NCI-H774 (cell line): Measurements from ENCODE around the gene SLC13A2.

Source experiments
- DNase-seq: peaks from one replicate; lab custom pipeline; 2025; lab: John Stamatoyannopoulos, UW

The SLC13A2 gene

DNA sequence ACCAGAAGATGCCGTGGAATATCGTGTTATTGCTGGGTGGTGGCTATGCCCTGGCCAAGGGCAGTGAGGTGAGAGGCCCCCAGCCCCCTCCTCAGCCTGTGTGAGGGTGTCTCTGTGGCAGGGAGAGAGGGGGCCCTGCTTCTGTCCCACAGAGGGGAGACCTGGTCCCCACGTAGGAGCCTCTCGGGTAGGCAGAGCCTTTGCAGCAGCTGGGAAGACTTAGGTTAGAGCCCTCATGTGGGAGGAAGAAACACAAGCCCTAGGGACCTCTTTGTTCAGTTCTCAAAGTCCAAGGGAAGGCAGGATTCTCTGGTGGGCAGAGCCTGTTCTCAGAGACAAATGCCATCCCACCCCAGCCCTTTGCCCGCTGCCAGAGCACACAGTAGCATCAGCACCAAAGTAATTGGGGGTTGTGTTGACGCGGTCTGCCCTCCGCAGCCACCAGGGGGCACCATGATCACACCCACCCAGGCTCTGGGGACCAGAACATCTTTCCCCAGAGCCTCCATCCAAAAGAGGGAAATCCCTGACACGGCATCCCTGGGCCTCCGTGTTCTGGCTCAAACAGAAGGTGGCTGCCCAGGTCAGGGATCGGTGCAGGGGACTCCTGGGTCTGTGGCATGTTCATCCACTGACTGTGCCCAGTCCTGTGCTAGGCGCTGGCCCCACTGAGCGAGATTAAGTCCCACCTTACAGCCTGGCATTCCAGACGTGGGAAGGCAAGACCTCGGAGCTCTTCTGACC is 21.2 kb downstream of the SLC13A2 start:
- DNase-seq = peak; percentile 53

DNA sequence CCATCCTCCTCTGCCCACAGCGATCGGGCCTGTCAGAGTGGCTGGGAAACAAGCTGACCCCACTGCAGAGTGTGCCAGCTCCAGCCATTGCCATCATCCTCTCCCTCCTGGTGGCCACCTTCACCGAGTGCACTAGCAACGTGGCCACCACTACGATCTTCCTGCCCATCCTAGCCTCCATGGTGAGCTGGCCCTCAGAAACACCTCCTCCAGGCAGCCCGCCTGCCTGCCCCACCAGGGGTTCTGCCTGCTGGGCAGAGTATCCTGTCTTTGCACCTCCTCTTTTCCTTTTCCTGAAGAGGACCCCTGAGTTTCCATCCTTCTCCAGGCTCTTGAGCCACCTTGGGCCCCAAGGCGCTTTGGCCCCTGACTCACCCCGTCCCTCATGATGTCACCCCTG is 22.2 kb downstream of the SLC13A2 start:
- no peak for DNase-seq

DNA sequence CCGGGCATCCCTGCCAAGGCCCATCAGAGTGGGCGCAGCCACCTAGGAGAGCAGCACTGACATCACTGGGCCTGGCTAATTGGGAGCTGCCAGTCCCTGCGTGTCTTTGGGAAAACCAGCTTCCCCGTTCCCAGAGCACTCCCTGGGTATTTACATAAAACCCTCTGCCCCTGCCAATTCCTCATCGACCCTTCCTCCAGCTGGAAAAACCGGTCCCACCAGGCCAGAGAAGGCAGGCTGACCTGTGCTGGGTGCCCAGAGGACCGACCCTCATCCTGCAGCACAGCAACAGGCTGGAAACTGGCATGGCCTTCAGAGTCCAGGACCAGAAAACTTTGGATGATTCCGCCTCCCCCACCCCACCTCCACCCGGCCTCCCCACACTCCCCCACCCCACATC is 24.5 kb downstream of the SLC13A2 start:
- peak; percentile 8 for DNase-seq

DNA sequence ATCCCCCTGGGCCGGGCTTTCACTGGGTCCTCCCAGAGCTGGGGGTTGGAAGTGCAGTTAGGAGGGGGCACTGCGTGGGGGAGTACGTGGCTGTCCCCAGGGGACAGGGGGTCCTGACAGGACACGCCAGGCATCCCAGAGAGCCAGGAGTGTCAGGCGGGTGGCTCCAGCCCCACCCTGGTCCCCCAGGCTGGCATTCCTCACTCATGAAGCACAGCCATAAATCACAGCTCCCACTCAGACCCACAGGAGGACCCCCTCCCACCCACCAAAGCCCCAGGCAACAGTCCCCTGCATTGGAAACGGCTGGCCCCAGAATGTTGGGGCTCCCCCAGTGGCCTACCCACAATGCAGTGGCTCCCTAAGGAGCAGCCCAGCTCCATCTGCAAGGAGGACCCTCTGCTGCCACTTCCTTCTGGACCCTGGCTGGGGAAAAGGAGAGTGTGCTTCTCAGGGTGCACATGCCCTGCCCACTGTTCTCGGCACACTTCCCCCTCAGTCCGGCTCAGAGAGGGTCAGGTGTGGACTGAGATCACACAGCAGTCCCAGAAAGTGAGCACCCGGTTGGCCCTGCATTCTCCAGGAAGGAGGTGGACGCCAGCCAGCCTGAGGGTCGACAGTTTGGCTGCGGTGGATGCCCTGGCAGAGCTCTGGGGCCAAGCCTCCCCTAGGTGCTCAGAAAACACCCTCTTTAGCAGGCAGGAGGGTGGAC is 25.4 kb downstream of the SLC13A2 start:
- DNase-seq = no peak

DNA sequence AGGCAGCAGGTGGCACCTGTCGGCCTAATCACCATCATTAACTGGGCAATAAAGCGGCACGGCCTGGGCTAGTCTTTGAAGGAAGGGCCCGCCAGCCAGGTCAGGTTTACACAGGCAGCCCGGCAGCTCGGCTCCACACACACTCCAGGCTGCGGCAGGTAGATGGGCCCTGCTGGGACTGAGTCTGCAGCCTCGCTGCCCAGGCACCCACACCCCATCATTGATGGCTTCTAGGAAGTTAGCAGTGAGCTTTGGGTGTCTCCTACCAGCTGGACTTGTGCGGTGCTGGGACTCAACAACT is 25.9 kb downstream of the SLC13A2 start:
- DNase-seq = peak; percentile 75

DNA sequence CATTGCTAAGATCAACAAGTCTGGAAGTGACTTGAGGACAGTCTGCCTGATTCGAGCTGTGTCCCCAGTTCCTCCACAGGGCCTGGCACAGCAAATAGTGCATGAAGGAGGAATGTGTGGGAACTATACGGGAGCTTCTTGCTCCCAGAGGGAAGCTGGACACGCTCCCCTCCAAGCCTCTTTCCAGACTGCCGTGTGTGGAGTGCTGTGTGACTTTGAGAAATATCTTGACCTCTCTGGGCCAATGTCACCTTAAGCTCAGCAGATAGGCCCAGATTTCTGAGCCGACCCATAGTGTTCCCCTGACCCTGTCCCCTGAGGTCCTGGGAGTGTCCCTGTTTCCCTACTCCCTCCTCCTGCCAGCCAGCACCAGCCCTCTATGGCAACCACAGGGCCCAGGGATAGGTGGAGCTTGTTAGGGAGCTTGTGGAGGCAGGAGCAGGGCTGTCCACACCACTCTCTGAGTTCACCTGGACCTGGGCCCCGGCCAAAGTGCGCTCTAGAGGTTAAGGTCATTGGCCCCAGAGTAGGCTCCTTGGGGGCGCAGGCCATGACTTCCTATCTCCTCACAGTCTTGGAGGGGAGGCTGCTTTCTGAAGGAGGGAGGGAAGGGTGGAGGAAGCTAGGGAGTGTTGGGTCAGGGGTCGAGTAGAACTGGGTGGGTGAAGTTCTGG is 26.4 kb downstream of the SLC13A2 start:
- no peak for DNase-seq

DNA sequence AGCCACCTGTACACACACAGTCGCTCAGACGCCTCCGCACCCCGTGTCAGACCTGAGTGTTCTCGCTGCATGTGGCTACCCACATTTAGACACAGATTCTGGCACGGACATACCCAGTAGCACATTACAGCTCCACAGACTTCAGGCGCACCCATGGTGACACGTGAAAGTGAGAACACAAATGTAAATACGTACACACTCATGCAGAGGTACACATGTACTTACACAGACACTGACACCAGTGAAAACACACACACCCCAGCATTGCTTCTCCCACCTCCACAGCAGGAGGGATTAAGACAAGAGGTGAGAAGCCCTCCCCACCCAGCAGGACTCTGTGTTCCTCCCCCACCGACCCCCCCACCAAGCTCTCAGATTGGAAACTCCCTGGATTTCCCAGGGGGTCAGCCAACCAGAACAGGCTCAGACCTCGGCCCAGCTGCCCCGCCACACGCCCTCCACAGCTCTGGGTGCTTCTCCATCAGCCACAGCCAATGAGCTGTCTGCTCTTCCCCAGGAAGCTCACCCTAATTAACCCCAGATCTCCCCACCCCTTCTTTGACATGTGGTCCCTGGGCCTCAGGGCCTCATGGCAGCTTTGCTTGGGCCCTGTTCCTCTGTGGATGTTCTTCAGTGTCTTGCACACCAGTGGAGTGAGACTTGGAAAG is 27.4 kb downstream of the SLC13A2 start:
- no peak for DNase-seq

DNA sequence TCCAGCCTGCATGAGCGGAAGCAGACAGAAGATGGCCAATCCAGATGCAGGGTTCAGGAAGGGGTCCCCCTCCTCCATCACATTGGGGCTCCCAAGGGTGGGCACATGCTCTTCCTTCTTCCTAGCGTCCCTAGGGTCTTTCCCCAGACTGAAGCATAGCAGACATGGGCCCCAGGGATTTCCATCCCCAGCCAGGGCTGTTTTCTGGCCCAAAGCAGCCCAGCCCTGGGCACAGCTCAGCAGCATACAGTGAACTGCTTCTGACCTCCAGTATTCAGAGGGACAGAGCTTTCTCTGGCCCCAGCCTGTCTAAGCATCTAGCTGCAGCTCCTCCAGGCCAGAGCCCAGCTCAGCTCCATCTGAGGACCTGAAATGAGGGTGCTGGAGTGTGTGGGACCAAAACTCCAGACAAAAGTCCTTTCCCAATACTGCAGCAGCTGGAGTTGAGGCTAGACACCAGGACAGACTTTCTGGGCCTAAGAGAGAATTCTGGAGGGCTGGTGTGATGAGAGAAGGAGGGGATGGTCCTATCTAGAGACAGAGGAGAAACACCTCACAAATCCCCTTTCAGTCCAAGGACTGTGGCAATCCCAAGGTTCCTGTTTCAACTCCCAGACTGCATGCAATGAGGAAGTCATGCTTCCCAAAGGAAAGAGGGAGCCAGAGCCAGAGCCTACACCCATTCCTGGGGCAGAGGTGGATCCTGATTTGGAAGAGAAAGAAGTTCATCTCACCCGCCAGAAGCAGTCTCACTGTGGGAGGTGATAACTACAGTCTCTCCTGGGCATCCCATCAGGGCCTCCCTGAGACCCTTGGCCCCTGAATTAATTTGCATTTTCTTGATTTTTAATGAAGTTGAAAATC is 28.2 kb downstream of the SLC13A2 start:
- DNase-seq = no peak

DNA sequence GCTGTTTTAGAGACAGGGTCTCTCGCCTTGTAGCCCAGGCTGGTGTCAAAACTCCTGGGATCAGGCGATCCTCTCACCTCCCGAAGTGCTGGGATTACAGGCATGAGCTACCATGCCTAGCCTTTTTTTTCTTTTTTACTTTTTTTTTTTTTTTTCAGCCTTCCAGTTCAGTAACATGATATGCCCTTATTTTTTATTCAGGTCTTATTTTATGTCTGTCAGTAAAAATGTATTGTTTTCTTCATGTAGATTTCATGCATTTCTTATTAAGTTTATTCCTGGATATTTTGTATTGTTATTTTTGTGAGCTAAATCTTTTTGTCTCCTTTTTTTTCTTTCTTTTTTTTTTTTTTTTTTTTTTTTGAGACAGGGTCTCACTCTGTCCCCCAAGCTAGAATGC is 30.0 kb downstream of the SLC13A2 start:
- DNase-seq = no peak

DNA sequence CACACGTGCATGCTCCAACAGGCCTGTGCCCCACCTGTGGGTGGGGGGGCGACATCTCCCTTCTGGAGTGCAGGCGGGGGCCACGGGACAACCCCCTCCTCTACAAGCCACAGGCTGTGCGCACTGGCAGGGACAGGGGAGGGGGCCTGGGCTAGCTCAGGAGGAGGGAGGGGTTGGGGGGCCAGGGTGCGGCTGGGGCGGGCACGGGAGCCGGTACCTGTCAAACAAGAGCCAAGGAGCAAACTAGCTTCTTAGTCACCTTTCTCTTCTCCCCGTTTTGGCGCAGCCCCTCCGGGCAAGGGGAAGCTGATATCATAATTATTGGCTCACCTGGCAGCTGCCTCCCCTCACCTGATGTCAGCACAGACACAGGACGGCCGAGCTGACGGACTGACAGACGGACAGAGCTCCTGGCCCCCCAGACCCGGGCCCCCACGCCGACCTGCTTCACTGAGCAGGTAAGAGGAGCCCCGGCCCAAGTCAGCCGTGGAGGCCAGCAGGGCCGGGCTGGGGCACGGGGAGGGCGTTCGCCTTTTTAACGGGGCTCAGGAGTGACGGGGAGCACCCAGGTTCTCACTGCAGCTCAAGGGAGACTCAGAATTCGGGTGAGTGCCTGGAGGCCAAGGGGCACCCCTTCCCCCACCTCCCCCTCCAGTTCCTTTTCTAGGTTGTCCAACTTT is 32.7 kb downstream of the SLC13A2 start, which contains the start of gene FOXN1:
FOXN1 (plus strand) TSS at position 363 of the 680 bp plus-strand sequence. CDS start 17,622 bp downstream, outside the sequence.
- no peak for DNase-seq

DNA sequence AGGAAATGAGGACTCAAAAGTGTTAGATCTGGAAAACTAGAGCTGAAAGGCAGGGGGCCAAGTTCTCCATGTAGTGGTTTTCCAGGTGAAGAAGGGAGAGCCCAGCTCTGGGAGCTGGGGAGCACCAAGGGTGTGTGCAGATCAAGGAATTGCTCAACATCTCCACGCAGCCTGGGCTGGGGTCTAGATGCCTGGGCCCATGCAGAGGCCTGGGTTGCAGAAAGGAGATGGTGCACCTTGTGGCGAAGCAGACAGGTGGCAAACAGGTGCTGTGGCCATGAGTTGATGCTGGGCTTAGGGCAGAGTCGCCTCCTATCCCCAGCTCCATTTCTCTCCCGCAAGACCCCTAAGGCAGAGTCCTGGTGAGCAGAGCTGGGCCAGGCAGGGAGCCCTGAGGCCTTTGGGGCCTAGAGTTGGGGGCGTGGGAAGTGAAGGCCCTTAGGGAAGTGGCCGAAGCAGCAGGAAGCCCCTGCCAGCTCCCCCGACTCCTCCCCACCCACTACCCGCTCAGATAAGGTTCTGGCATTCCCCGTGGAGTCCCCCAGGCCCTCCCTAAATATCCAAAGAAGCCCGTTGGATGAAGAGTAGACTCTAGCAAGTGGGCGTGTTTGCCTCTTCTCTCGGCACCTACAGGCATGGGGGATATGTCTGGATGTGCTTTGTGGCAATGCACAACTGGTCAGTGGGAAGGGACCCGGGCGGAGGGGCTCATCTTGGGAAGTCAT is 33.5 kb downstream of the SLC13A2 start:
- DNase-seq = no peak

DNA sequence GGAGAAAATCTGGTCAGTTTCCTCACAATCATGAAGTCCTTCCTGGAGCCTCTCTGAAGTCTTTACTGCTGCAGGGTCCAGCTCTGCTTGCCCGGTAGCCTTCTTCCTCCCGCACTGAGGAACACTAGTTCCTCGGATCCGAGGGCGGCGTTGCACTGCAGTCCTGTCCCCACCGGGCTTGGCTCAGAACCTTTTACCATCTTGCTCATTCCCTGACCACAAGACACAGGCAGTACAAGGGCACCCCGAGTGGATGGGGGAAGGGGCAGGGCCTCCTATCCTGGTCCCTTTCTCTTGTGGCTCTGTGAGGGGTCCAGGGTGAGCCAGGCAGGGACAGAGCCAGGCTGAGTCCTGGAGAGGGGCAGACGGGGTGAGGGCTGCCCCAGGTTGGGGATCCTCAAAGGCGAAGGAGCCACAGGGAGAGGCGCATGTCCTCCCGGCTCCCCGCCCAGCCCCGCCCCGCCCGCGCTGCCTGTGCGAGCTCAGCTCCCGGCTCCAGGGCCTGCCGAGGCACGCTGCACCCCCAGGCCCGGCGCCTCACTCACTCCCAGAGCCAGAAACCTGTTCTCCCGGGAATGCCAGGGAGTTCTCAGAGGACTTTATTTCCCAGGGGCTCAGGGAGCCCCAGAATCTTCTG is 34.2 kb downstream of the SLC13A2 start:
- no peak for DNase-seq

DNA sequence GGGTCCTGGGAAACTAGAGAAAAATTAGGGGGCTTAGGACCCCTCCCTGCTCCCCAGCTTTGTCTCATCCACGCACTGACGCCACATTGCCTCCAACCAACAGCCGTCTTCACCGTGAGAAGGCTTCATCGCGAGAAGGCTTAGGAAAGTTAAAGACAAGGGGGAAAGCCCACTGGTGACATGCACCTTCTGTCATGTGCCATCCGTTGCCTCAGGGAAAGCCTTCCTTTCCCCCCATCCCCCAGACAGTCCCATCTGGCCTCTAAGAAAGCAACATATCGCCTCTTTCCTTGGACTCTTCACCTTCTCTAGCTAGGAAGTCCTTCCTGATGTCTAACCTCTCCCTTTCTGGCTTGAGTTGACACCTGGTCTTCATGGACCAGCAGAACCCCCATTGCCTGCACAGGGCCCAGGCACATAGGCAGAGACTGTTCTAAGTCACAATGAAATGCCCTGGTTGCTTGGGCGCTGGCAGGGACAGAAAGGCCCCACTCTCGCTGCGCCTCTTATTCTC is 34.8 kb downstream of the SLC13A2 start:
- DNase-seq = no peak

DNA sequence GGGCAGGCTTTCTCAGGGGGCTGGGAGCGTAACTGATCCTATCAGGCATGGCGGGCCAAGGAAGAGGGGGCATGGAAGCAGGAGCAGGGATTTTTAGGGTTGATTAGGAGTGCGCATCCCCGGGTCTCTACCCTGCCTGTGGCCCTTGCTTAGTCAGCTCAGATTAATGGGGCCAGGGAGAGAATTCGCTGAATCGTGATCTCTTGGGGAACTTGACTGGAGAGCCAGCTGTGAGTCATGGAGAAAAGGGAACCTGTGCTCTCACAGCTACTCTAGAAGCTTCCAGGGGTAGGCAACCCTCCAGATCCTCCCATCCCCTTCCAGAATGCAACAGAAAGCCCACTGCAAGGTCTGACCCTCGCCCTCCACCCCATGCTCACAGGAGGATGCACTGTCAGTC is 36.3 kb downstream of the SLC13A2 start:
- DNase-seq = no peak

DNA sequence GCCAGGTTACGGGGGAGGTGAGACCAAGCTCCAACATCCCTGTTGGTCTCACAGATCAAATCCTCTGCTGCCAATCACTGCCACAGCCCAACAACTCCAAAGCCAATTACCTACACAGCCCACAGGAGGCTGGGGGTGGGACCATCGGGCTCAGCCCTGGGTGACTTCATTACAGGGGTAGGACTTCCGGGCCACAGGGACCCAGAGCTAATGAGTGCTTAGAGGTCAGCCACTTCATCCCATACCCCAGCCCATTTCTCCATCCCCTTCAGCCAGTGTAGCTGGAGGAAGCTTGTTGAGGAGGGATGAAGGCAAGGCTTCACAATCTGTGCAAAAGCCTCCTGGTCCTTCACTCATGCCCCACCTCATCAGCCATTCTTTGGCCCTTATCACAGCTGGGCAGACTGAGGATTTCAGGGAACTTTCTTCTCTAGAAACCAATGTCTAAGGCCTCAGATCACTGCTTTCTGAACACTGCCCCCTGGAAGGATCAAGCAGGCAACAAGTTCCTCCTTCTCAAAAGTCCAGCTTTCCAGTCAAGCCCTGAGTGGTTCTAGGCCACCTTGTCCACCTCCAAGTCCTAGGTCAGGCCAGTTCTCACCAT is 38.5 kb downstream of the SLC13A2 start:
- DNase-seq = no peak

DNA sequence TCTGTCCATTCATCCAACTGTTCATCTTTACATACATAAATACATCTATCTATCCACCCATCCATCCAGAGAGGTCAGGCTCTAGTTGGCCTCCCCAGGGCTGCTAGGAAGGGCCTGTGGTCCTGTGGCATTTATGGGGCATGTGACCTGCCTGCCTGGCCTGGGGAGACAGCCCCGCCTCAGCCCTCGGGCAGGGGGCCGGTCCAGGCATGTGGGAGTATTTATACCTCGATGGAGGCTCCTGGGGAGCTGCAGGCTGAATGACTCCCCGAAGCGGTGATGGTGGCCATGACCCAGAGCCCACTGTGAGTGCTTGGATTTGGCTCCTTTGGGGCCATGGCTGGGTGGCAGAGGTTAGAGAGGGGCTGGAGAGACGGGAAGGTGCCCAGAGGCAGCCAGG is 40.0 kb downstream of the SLC13A2 start:
- no peak for DNase-seq

DNA sequence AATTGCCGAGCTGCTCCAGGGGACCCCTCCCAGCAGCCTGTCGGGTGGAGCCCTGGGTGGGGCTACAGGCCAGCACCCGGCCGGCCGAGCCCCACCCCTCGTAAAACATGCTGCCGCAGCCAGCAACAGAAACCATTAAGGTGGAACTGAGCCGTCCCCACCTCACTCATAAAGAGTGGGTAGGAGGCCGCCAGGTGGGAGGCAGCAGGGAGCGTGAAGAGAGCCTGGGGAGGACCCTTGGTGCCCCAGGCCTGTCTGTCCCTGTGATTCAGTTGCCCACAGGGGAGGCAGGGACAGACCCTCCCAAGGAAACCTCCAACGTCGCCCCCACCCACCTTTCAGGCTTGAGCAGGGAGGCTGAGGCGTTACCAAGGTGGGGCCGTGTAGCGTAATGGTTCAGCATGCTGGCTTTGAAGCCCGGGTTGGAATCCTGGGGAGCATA is 41.1 kb downstream of the SLC13A2 start:
- no peak for DNase-seq

DNA sequence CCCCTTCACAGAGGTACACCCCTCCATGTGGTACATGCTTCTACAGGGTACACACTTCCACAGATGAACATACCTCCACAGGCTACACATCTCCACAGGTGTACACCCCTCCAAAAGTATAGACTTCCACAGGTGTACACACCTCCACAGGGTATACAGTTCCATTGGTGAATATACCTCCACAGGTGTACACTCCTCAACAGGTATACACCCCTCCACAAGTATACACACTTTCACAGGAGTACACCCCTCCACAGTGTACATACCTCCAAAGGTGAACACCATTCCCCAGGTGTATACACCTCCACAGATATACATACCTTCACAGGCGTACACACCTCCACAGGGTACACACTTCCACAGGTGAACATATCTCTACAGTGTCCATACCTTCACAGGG is 42.1 kb downstream of the SLC13A2 start:
- no peak for DNase-seq

DNA sequence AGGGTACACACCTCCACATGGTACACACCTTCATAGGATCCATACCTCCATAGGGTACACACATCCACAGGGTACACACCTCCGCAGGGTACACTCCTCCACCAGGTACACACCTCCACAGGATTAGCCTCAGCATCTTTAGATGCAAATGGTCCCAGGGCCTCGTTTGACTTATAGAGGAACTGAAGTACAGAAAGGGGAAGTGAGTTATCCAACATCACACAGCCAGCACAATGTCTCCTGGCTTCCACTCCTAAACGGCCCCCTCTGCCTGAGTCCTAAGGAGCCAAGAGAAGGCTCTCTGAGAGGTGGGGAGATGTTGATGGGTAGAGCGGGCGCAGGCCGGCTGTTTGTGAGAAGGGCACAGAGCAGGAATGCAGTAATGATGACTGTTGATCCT is 44.7 kb downstream of the SLC13A2 start:
- DNase-seq = no peak
